ENCODE measurements around the gene NOVA1. TPM values are rescaled to one million over a fixed set of nuclear protein-coding genes. Genes with fewer than 3 reads are reported as not detected.

The NOVA1 gene
- total and polyA plus RNA-seq, 12 donors = 1.3 to 8.9 (median 3.4) TPM

- no peaks in the 10 kb centered on the region for H3K36me3 ChIP-seq
- no peaks in the 10 kb centered on the region for H3K4me1 ChIP-seq
- TF ChIP-seq CTCF (IDR thresholded peaks at IDR 0.05) = no peak
- WGBS, 2 donors = 66 to 67% methylated on average over 3 of the region's 3 CpGs
- intact Hi-C loops (cut with DNase I) = no loop called here
- no peaks in the 10 kb centered on the region for H3K27me3 ChIP-seq
- ATAC-seq = no peak
- H3K27ac ChIP-seq = no peak overlapping the region
- no peak for DNase-seq
- H3K9me3 ChIP-seq = no peaks in the 10 kb centered on the region
- no peak overlapping the region for H3K4me3 ChIP-seq
These were observed 9.0 kb upstream of the NOVA1 start for GRCh38 chr14:26606729-26607312.

DNA sequence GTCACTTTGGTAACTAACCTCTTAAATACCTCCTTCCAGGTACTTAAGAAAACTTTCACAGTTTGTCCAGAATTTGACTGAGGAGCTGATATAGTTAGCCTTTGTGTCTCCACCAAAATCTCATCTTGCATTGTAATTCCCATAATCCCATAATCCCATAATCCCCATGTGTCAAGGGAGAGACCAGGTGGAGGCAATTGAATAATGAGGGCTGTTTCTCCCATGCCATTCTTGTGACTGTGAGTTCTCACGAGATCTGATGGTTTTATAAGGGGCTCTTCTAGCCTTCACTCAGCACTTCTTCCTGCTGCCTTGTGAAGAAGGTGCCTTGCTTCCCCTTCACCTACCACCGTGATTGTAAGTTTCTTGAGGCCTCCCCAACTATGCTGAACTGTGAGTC, 7.8 kb upstream of the NOVA1 start:
- Histone ChIP-seq H3K4me3 (no peak overlapping the region), H3K27ac (no peak overlapping the region), H3K36me3 (no peaks in the 10 kb centered on the region), H3K9me3 (no peaks in the 10 kb centered on the region), H3K27me3 (no peaks in the 10 kb centered on the region), H3K4me1 (no peaks in the 10 kb centered on the region)
- ATAC-seq (no peak), DNase-seq (no peak)
- WGBS, 2 donors = 65 to 82% methylated on average over 2 of the region's 2 CpGs
- no peak for TF ChIP-seq CTCF (IDR thresholded peaks at IDR 0.05)
- intact Hi-C loops (cut with DNase I) = no loop called here

- H3K9me3 ChIP-seq = no peaks in the 10 kb centered on the region
- no peaks in the 10 kb centered on the region for H3K4me1 ChIP-seq
- H3K27ac ChIP-seq = no peak overlapping the region
- peaks cover 0 to 21% (median 0%) of the 10 kb centered on the region in 7 donors for H3K27me3 ChIP-seq
- ATAC-seq (no peak), DNase-seq (no peak)
- intact Hi-C loops (cut with DNase I) = no loop called here
- 93 to 96% methylated on average over 2 of the region's 2 CpGs for WGBS, 2 donors
- H3K36me3 ChIP-seq = no peaks in the 10 kb centered on the region
- no peak overlapping the region for H3K4me3 ChIP-seq
- no peak for TF ChIP-seq CTCF (IDR thresholded peaks at IDR 0.05)
These were observed 5.1 kb upstream of the NOVA1 start for GRCh38 chr14:26602902-26603301.

GRCh38 chr14:26601856-26602255, 4.0 kb upstream of the NOVA1 start:
- intact Hi-C loops (cut with DNase I) = no loop called here

More at GRCh38 chr14:26601856-26602255, 4.0 kb upstream of the NOVA1 start:
- H3K27ac ChIP-seq = no peak overlapping the region
- no peak for DNase-seq
- no peak overlapping the region for H3K4me3 ChIP-seq
- H3K27me3 ChIP-seq = peaks cover 0 to 30% (median 0%) of the 10 kb centered on the region in 7 donors
- H3K9me3 ChIP-seq = no peaks in the 10 kb centered on the region
- TF ChIP-seq CTCF (IDR thresholded peaks at IDR 0.05) = no peak
- no peaks in the 10 kb centered on the region for H3K4me1 ChIP-seq
- no peak for ATAC-seq
- H3K36me3 ChIP-seq = no peaks in the 10 kb centered on the region
- WGBS, 2 donors = 65 to 81% methylated on average over 4 of the region's 4 CpGs
